Panc1 (cell line): ENCODE results near the gene NOMO2.
"Not testable (repeated sequence)": the region's sequence is repeated elsewhere in the genome, so short reads cannot be mapped to it uniquely, and the experiment has no call there.

Source experiments
- CTCF ChIP-seq: fragments of 450-650 bp; IDR thresholded peaks from 2 replicates; pipeline ENCODE4 v1.5.1; 2017; ENCODE audit warnings: mild to moderate bottlenecking
- POLR2AphosphoS5 ChIP-seq: IDR thresholded peaks from 2 replicates; pipeline ENCODE4 v1.6.1; 2012; ENCODE audit warnings: mild to moderate bottlenecking, low read depth, low read length, moderate library complexity
- SIN3A ChIP-seq: IDR thresholded peaks from 2 replicates; pipeline ENCODE4 v1.6.1; 2012; ENCODE audit warnings: low read depth, mild to moderate bottlenecking, low read length, moderate library complexity, borderline replicate concordance; ENCODE audit not compliant: insufficient read depth
- TF ChIP-seq, protein P1 (sequence below), 2 experiments: IDR thresholded peaks; 2 replicates each; pipeline ENCODE4 v1.6.1; 2011 to 2012; ENCODE audit warnings: low read depth in 2 of 2, control low read depth in 1 of 2, low read length in 1 of 2, mild to moderate bottlenecking in 1 of 2, moderate library complexity in 1 of 2; ENCODE audit not compliant: insufficient read depth in 1 of 2

GRCh38 chr16:18561727-18562314 lies at the start of gene NOMO2:
- TF ChIP-seq POLR2AphosphoS5, SIN3A: not testable (repeated sequence)
- peak; percentile 43 for TF ChIP-seq CTCF
- TF ChIP-seq, protein P1, sequence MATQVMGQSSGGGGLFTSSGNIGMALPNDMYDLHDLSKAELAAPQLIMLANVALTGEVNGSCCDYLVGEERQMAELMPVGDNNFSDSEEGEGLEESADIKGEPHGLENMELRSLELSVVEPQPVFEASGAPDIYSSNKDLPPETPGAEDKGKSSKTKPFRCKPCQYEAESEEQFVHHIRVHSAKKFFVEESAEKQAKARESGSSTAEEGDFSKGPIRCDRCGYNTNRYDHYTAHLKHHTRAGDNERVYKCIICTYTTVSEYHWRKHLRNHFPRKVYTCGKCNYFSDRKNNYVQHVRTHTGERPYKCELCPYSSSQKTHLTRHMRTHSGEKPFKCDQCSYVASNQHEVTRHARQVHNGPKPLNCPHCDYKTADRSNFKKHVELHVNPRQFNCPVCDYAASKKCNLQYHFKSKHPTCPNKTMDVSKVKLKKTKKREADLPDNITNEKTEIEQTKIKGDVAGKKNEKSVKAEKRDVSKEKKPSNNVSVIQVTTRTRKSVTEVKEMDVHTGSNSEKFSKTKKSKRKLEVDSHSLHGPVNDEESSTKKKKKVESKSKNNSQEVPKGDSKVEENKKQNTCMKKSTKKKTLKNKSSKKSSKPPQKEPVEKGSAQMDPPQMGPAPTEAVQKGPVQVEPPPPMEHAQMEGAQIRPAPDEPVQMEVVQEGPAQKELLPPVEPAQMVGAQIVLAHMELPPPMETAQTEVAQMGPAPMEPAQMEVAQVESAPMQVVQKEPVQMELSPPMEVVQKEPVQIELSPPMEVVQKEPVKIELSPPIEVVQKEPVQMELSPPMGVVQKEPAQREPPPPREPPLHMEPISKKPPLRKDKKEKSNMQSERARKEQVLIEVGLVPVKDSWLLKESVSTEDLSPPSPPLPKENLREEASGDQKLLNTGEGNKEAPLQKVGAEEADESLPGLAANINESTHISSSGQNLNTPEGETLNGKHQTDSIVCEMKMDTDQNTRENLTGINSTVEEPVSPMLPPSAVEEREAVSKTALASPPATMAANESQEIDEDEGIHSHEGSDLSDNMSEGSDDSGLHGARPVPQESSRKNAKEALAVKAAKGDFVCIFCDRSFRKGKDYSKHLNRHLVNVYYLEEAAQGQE (IDR thresholded peaks at IDR 0.05; ENCODE audit: insufficient read depth in 1 of 2, low read depth in 2 of 2, low read length in 1 of 2), result not testable (repeated sequence)
